PC-3 (cell line): ENCODE measurements around the gene SERTAD1.

Source experiments
- EZH2 ChIP-seq: fragments of 300-600 bp; sonication (generic); IDR thresholded peaks from one replicate; pipeline ENCODE4 v1.6.1; 2017; ENCODE audit warnings: antibody characterized with exemption, mild to moderate bottlenecking, low read length; ENCODE audit not compliant: unreplicated experiment
- TF ChIP-seq, protein P1 (sequence below): fragments of 300-600 bp; sonication (generic); conservative IDR thresholded peaks from 2 replicates; pipeline ENCODE4 v1.5.1; 2017; ENCODE audit warnings: antibody characterized with exemption, low read depth, mild to moderate bottlenecking, low read length

DNA sequence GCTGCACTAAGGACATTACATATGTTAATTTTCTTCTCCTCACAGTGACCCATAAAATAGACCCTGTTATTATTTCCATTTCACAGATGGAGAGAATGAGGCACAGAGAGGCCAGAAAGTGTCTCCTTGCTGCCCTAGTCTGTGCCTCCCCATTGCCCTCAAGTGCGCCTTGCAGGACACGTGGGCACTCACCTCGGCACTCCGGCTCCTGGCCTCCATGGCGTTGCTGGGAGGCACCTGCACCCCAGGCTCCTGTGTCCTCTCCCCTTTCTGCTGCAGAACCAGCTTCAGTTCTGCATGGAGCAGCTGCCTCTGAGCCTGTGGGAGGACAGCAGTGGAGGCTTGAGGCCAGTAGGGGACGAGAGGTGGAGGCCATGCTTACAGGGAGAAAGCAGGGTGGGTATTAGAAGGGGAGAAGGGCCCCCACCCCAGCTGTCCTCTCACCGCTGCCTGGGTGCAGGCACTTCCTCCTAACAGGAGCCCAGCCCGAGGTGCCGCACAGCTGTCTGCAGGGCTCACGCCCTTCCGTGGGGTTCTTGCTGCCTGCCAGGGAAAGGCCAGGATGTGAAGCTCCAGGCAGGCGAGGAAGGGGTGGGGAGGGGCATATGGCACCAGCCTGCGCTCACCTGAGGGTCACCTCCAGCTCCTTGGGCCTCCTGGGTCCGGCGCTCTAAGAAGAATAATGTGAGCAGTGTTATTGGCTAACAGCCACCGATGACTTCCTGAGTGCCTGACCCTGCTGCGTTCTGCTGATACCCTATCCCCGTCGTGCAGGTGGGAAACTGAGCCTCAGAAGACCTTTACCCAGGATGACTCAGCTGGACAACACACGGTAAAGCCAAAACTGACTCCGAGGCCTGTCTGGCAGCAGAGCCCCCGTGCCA is 17.8 kb downstream of the SERTAD1 start:
- TF ChIP-seq EZH2 = no peak
- TF ChIP-seq, protein P1, sequence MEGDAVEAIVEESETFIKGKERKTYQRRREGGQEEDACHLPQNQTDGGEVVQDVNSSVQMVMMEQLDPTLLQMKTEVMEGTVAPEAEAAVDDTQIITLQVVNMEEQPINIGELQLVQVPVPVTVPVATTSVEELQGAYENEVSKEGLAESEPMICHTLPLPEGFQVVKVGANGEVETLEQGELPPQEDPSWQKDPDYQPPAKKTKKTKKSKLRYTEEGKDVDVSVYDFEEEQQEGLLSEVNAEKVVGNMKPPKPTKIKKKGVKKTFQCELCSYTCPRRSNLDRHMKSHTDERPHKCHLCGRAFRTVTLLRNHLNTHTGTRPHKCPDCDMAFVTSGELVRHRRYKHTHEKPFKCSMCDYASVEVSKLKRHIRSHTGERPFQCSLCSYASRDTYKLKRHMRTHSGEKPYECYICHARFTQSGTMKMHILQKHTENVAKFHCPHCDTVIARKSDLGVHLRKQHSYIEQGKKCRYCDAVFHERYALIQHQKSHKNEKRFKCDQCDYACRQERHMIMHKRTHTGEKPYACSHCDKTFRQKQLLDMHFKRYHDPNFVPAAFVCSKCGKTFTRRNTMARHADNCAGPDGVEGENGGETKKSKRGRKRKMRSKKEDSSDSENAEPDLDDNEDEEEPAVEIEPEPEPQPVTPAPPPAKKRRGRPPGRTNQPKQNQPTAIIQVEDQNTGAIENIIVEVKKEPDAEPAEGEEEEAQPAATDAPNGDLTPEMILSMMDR = no peak
